Inflammatory macrophage (primary cell): ENCODE results near the gene BRI3.

Source experiments
- DNase-seq, 2 donors: peaks; one replicate each; pipeline ENCODE4 v3.0.0-alpha.2; 2020 to 2022
- total RNA-seq, 18 experiments: gene quantifications; one replicate each; lab custom pipeline; 2026; ENCODE audit warnings: mixed read lengths in 6 of 18, inconsistent platforms in 2 of 18; lab: John Stamatoyannopoulos, UW

The BRI3 gene
- total RNA-seq, result 61.1 to 203 (median 153) reads per million in 18 experiments

DNA sequence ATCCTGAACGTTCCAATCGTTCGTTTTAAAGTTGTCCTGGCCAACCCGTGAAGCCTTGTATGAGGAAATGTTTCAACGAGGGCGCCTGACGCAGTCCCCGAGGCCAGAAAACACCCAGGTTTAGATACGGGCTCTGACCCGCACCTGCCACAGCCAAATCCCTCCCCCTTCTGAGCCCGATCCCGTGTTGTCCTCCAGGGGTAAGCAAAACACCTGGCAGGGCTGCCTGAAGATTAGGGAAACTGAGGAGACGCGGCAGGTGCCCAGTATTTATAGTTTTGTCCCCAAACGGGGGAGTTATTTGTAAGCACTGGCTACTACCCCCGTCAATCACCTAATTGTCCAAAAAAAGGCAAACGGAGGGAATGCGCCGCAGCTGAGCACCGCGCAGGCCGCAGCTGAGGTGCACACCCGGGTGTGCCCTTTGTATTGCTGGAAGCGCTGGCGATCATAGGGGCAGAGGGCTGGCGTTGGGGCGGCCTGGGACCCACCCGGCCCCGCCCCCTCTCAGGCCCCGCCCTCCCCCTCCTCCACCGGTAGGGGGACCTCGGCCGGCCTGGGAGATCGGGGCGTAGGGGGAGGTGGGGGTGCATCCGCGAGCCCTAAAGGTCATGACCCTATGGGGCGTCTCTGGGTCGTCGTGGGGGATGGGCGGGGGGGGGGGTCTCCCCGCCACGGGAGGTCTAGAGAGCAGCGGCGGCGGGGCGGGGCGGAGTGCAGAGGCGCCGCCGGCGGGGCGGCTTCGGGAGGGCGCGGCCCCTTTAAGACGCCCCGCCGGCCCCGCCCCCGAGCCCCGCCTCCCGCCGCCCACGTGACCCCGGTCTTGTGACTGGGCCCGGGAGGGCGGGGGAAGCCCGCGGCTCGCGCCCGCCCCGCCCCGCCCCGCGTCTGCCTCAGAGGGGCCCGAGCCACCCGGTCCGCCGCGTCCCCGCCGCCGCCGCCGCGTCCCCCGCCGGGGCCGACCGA, at the start of gene BRI3:
TSS of gene BRI3 (plus strand) at position 896 of the 966 bp plus-strand sequence. CDS start 110 bp downstream, outside the sequence.
- peak; percentile 94 to 96 for DNase-seq

DNA sequence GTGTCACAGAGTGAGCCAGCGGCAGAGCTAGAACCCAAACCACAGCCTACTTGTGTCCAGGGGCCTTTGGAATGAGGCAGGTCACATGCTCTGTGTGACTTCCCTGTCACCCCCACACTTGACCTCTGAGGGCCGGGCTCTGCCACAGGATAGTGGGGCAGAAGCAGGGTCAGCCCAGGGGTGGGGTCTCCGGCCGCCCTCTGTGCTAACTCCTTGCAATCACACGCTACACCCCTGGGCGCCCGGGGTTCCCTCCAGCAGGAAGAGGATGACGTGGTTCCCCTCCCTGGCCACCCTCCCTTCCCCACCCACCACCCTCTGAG, 49.3 kb upstream of the BRI3 start:
- peak; percentile 13 to 23 for DNase-seq

DNA sequence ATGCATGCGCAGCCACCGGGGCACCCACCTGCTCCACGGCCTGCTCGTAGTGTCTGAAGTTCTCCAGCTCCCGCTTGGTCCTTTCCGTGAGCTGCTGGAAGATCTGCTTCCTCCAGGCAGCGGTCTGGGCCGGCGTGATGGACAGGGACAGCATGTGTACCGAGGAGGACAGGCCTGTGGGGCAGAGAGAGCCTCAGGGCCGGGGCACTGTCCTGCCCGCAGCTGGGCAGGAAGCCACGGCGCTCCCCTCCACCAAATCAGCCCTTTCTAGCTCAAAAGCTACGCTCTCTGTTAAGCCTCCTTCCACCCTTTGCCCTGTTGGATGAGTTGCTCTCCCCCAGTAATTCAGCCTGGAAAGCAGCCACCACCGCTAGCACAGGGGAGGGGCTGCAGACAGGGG, 48.7 kb upstream of the BRI3 start:
- DNase-seq, result no peak

DNA sequence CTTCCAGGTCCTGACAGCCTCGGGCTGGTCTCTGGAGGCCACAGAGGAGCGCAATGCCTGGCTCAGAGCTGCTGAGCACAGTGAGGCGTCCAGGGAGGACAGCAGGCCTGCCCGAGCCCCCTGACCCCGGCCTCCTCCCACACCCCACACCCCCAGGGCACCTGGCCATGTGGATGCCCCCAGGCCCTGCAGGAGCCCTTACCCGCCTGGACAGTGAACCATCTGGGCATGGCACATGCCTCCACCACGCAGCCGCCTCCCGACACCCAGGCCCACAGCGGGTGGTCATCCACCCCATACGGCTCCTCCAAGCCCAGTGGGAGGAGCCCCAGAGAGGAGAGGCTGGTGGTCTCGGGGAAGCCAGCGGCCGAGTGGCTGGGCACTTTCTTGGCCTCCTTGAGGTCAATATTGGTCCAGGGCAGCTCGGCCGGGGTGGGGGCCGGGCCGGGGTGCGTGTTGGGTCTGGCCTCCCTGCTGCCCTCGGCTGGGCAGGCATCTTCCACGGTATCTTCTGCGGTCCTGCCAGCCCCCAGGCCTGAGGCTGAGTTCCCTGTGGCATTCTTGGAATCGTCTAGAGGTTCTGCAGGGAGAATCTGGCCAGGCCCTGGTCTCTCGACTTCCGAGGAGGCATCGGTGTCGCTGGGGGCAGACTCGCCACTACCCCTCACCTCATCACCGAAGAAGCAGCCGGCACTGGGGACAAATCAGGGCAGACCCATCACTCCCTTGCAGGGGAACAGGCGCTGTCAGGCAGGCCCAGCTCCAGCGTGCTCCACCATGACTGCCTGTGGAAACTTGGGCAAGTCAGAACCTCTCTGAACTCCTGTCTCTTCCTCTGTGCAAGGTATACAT, 48.0 kb upstream of the BRI3 start:
- no peak for DNase-seq

DNA sequence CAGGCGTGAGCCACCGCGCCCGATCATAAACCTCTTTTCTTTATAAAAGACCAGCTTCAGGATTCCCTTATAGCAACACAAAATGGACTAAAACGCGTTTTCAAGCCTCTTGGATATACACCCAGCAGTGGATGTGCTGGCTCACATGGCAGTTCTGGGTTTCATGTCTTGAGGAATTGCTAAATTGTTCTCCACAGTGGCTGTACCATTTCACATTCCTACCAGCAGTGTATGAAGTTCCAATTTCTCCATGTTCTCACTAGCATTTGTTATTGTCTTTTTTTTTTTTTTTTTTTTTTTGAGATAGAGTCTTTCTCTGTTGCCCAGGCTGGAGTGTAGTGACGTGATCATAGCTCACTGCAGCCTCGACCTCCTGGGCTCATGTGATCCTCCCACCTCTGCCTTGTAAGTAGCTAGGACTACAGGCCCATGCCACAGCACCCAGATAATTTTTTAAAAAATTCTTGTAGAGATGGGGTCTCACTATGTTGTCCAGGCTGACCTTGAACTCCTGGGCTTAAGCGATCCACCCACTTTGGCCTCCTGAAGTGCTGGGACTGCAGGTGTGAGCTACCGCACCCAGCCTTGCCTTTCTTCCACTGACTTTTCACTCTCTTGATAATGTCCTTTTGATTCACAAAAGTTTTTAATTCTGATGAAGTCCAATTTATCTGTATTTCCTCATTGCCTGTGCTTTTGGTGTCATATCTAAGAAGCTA, 46.9 kb upstream of the BRI3 start:
- no peak for DNase-seq

DNA sequence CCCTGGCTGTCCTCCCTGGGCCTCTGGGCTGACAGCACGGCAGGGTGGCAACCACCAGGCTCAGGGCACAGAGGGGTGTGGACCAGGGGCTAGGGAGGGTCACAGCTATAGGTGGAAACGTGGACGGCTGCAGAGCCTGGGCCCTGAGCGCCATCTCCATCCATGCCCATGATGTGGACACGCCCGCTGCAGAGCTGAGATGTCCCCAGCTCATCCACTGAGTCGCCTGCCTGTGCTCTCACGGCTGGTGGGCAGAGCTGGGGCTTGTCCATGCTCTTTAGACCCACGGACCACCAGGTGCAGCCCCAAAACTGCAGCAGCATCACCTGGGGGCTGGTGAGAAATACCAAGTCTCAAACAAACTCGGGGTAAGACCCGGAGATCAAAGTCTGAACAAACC, 45.6 kb upstream of the BRI3 start:
- no peak for DNase-seq

DNA sequence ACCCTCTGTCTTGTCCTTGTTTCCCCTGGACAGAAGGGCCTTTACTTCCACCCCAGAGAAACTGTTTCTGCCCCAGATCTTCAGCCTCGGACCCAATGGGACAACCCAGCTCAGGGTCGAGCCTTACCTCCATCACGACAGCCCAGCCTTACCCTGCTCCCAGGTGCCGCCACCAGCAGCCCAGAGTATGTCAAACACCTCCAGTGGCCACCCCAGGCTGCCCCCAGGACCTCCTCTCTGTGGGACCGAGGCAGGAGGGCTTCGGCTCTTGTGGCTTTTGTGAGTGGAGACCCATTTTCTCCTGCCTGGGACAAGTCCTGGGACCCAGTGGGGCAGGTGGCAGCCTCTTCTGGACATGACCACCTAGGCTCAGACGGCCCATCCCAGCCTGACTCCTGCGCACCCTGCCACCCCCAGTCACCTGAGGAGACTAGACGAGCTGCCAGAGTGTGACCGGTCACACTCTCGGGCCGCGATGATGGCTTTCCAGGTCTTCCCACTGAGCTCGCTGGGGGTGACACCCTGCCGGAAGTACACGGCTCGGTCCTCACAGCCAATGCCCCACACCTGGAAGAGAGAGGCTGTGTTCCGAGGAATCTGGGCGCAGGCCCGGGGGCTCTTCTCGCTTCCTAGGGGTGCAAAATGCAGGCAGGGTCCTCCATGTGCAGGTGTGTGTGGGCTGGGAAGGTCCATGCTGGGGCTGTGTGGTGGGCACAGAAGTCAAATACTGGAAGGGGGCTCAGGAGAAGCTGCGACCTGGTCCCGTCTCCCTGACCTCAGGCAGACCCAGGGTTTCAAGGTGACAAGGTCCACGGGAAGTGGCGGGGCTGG, 44.9 kb upstream of the BRI3 start:
- no peak for DNase-seq

GRCh38 chr7:98238076-98238475, 43.4 kb upstream of the BRI3 start:
- no peak for DNase-seq

- DNase-seq, result no peak
Measured at GRCh38 chr7:98238976-98239375, 42.5 kb upstream of the BRI3 start.

DNA sequence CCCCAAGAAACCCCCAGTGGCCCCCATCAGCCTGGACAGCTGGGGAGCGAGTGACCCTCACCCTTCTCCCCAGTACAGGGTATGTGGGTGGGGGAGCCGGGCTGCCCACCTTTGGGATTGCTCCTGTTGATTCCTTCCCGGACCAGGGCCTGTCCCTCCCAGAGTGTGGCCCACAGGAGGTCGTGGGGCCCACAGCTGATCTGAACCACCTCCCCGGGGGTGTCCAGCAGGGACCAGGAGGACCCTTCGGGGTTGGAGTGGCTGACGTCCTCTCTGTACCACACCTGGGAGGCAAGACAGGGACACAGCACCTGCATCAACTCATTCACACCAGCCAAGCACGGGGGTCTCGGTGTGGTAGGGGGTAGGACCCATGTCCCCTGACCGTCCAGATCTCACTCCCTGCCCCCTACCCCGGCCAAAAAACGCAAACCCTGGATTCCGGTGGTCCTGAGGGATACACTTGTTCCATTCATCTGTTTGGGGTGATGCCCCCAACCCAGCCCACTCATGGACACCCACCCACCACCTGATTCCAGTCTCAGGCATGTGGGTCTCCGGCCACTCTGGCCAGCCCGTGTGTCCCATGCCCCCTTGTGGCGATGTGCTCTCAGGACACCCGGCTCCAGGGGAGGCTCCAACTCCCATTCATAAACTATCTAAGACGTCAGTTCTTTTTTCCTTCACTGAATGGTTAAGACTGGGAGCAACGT, 40.4 kb upstream of the BRI3 start:
- DNase-seq, result peak; percentile 17 to 34

GRCh38 chr7:98241674-98242241, 39.7 kb upstream of the BRI3 start:
- DNase-seq, result no peak

DNA sequence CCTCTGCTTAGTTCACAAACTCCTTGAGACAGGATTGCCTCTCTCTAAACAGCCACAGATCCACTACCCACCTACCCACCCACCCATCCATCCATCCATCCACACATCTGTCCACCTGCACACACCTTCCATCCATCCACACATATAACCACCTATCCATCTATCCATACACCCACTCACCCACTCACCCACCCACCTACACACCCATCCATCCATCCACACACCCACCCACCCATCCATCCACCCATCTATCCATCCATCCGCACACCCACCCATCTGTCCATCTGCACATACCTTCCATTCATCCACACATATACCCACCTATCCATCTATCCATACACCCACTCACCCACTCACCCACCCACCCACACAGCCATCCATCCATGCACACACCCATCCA, 39.1 kb upstream of the BRI3 start:
- DNase-seq, result no peak

- DNase-seq, result no peak
Measured at GRCh38 chr7:98242934-98243333, 38.6 kb upstream of the BRI3 start.

DNA sequence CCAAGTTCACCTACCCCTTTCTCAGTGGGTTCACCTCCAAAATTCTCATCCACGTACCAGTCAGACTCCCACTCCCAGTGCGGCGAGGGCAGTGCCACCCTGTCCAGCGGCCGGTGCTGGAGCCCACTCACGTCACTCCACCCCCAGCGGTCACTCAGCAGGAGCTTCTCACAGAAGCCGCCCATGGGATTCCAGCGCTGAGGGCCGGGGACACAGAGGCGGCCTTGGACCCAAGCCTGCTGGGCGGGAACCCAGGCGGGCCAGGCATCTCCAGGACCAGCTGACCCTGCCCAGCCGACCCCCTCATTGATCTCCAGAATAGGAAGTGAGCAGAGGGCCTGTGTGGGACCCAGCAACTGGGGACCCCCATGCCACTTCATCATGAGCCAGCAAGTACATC, 36.6 kb upstream of the BRI3 start:
- no peak for DNase-seq

- no peak for DNase-seq
Measured at GRCh38 chr7:98248156-98248555, 33.3 kb upstream of the BRI3 start.

- DNase-seq, result peak; percentile 60 to 63
Measured at GRCh38 chr7:98249106-98249505, 32.4 kb upstream of the BRI3 start.

GRCh38 chr7:98250789-98251188, 30.7 kb upstream of the BRI3 start:
- peak in 1 of 2 donors; percentile 2 for DNase-seq

DNA sequence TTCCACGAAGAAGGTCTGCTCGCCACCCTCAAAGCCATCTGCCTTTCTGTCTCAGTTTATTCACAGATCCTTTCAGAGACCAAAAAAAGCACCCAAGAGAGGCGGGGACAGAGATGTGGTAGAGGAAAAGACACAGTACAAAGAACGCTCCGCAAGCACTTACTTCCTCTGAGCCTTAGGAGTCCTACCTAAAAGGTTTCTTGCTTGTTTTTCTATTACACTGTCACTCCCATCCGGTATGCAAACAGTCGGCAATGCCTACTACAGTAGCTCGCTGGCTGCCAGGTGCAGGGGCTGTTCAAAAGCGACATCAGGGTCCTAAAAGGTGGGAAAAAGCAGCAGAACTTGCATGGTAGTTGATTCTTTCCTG, 30.3 kb upstream of the BRI3 start:
- DNase-seq, result no peak

DNA sequence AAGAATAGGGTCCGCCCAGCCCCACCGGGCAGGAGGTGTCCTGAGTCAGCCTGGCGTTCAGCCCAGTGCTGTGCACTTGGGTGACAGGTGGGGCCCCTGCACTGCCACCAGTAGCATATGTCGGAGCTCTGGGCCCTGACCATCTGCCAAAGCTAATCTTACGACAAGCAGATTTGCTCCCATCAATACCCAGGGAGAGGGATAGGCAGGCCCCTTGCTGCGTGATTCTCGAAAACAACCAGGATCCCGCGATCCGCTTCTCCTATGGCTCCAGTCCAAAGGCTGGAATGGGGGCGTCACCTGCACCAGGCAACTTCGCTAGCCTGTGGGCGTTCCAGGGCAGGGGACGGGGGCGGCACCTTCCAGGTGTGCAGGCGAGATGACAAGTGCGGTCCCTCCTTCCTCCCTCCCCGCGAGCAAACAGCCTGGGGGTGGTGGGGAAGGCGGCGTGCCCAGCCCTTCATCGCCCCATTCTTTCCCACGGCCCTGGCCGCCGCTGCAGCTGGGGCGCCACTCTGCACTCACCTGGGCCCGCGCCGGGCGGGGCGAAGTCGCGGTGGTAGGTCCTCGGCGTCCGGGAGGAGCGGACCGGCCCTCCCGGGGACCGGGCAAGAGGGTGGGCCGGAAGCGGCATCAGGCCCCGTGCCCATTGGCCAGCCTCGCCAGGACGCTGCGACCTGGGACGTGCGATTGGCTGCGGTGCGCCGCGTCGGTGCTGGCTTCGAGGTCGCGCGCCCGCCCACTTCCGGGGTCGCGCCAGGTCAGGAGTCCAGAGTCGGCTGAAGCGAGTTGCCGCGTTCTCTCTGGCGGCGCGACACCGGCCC, 29.7 kb upstream of the BRI3 start, which contains the start of gene TECPR1:
TSS of gene TECPR1 (minus strand) at position 632 of the 824 bp plus-strand sequence. CDS start 6,086 bp downstream, outside the sequence.
- peak; percentile 93 to 96 for DNase-seq
